GM18907 (cell line): ENCODE measurements around the gene WDTC1.

Experiments used
- ATAC-seq: cut with Tn5 transposase; IDR thresholded peaks from one replicate; pipeline ENCODE4 v1.9.1; 2021; ENCODE audit warnings: mild to moderate bottlenecking, moderate library complexity; ENCODE audit not compliant: unreplicated experiment

WDTC1 gene

DNA sequence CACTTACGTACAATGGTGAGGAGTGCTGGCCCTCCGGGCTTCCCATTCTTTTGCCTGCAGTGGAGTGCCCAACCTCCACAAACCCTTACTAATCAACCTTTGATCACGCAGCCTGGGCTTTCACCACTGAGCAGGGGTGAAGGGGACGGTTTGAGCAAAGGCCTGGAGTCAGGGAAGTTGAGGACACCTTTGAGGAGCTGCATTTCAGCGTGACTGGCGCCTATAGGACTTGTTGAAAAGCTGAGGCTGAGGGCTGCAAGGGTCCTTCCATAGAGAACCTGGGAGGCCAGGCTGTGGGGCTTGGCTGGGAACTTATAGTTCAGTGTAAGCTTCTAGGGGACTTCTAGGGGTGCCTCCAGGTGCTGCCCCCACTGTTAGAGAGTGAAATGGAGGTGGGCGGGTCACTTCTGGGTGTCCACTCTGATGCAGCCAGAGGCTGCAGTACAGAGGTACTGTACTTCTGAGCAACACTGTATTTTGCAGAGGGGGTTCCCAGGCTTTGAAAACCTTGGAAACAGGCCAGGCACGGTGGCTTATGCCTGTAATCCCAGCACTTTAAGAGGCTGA is 117.2 kb downstream of the WDTC1 start:
- no peak for ATAC-seq

DNA sequence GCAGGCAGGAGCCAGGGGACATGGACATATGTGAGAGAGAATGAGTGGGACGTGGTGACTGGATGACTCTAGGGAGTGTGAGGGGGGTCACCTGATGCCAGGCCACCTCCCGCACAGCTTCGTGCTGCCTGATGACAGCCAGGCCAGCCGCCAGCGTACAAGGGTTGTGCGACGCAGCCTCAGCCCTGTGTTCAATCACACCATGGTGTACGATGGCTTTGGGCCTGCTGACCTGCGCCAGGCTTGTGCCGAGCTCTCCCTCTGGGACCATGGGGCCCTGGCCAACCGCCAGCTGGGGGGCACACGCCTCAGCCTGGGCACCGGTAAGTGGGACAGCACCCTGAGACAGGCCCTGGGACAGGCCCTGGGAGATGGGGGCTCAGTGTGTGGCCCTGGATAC is 118.7 kb downstream of the WDTC1 start:
- ATAC-seq: no peak

GRCh38 chr1:27353629-27354028 is 119.2 kb downstream of the WDTC1 start:
- ATAC-seq: no peak

DNA sequence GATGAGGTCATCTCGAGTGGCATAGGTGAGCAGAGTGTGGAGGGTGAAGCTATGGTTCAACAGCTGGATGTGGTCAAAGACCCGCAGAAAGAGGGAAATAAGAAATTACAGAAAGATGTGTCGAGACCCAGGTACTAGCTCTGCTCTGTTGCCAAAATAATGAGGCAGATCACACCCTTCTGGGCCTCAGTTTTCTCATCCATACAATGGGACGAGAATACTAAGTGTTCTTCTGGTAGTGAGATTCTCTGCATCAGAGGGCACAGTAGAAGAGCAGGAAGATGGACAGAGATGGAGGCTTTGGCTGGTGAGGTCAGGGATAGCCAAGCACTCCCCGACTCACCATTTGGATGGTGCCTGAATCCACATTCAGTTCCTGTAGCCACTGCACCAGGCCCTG is 121.3 kb downstream of the WDTC1 start:
- ATAC-seq: no peak

GRCh38 chr1:27356277-27356618 is 121.8 kb downstream of the WDTC1 start:
- no peak for ATAC-seq

- ATAC-seq: no peak
Observed at GRCh38 chr1:27356619-27357280, 122.3 kb downstream of the WDTC1 start.

DNA sequence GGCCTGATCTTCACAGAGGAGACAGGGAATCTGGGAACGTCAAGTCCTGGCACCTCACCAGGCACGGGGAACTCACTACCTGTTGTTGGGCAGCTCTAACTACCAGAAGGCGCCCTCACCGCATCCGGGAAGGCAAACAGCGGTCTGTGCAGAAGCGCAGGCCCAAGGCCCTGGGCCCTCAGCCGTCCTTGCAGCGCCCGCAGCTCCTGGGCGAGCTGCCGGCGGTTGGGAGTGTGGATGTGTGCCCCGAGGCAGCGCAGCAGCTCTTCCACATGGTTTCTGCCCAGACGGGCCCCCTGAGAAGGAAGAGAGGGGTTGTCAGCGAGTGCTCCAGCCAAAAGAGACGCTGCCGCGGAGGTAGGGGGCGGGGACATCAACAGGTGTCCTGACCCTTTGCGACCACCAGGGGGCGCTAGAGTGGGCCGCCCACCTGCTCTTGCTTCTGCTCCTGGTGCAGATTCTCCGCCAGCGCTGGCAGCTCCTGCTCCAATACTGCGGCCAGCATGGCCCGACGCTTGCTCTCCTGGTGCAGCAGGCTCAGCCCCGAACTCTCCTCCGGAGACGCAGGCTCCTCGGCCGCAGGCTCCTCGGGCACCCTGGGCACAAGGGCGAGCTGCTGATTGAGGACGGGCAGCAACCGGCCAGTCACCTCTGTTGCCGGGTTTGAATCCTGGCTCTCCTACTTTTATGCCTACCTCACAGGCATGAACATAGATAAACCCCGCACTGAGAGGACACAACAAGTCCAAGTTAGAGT is 123.0 kb downstream of the WDTC1 start:
- ATAC-seq: peak; percentile 61
